Ovary (tissue), 9 donors: ENCODE data around the gene LRFN2. TPM values are rescaled to one million over a fixed set of nuclear protein-coding genes. Genes with fewer than 3 reads are reported as not detected.

Experiments
- DNase-seq, 5 donors: peaks; one replicate each; pipeline ENCODE4 v3.0.0-alpha.2; 2019 to 2020
- H3K27ac ChIP-seq, 2 donors: fragments of 200-600 bp; one replicate each; pipeline versions ENCODE4 v1.5.1 to v1.8.0; 2019 to 2022
- H3K27me3 ChIP-seq: fragments of 200-600 bp; one replicate; pipeline ENCODE4 v1.8.0; 2022
- H3K36me3 ChIP-seq: fragments of 200-600 bp; sonication (generic); one replicate; pipeline ENCODE4 v1.5.1; 2019
- H3K4me1 ChIP-seq: one replicate; pipeline ENCODE4 v1.8.1; 2013; ENCODE audit warnings: mild to moderate bottlenecking, moderate library complexity; ENCODE audit not compliant: insufficient read depth
- H3K4me3 ChIP-seq: fragments of 200-600 bp; sonication (generic); one replicate; pipeline ENCODE4 v1.5.1; 2017
- H3K9me3 ChIP-seq, 2 donors: fragments of 200-600 bp in 1 of 2; sonication (generic) in 1 of 2; one replicate each; pipeline versions ENCODE4 v1.5.1 to v1.8.1; 2013 to 2019; ENCODE audit warnings: mild to moderate bottlenecking in 1 of 2, moderate library complexity in 1 of 2
- CTCF ChIP-seq, 3 donors: fragments of 450-650 bp in 2 of 3; fragments of 200-600 bp in 1 of 3; IDR thresholded peaks; one replicate each; pipeline versions ENCODE4 v1.5.1 to v1.8.0; 2016 to 2022; ENCODE audit warnings: antibody characterized with exemption in 3 of 3, mild to moderate bottlenecking in 1 of 3
- EP300 ChIP-seq: sonication (generic); formaldehyde crosslinking; IDR thresholded peaks from one replicate; pipeline ENCODE4 v1.6.1; 2017; ENCODE audit warnings: antibody characterized with exemption
- POLR2A ChIP-seq: fragments of 450-650 bp; IDR thresholded peaks from one replicate; pipeline ENCODE4 v1.6.1; 2017; ENCODE audit warnings: antibody characterized with exemption, mild to moderate bottlenecking, moderate library complexity
- WGBS, 3 donors: extraction: QIAGEN DNeasy Blood & Tissue Kit in 1 of 3; methylation state at CpG; one replicate each; pipeline versions ENCODE4 v1.1.5 to v1.1.7; 2013 to 2017; 5-methylcytosine and 5-hydroxymethylcytosine counted together
- intact Hi-C, 4 donors: fragments of 100-400 bp; cut with DNase I; formaldehyde crosslinking; loops; one replicate each; pipeline versions ENCODE4 v1.11.0 to v1.15.1; 2022 to 2023
- polyA plus RNA-seq, 2 donors: library from polyadenylated mRNA; stranded (reverse); fragments of 200-250 nt in 1 of 2; fragments of 350-450 nt in 1 of 2; fragmentation: Illumina TruSeq in 1 of 2; extraction: RNeasy Lipid Tissue Mini Kit (QIAGEN cat#74804) in 1 of 2; gene quantifications; one replicate each; pipeline ENCODE4 v1.2.3, GENCODE V29; 2013 to 2014
- total RNA-seq, 7 donors: library from RNA; depleted of rRNA in 2 of 7; stranded (reverse); fragments of >200 nt in 2 of 7; fragmentation: NEBNext Ultra II Directional in 3 of 7; extraction: Animal tissue kit (Norgen Biotek cat#: 25700) in 3 of 7; gene quantifications; one replicate each; pipeline versions ENCODE4 v1.1.0 to v1.2.4, GENCODE V29; 2016 to 2023
- donor health status: DM: no; HTN: no; CAD: no; lungs with moderate emphysema.
- donor health status: DM: no; HTN: no; CAD: no.
- donor health status: Bipolar disorder and iron deficiency.
- donor health status: DM: yes; HTN: yes; CAD: no.
- donor health status: DM: no; HTN: no; CAD: no.
- donor health status: DM: yes; HTN: yes; CAD: no.

LRFN2 gene
- total and polyA plus RNA-seq, 9 donors, result 0.10 to 2.2 (median 0.66) TPM

DNA sequence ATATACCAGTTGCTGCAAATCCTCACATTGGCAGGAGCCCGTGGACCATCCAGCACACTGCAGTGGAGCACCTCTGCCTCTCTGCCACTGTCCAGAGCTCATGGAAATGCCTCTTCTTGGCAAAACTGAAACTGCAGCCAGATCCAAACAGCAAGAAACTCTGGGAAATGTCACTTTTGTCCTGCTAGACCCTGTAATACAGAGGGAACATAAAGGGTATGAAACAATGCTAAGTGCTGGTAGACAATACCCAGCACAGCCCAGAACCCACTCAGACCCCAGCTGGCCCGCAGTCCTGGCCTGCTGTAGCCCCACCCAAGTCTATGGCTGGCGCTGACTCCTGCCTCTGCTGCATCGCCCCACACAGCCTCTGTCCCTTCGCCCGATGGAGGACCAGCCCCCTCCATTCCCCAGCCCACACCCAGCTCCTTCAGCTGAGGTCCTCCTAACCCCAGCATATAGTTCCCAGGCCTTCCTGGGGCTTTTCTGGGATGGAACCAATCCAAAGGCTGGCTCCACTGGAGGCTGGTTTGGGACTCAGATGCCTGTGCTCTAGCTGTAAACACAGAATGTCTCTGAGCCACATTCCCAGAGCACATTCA, 242.5 kb downstream of the LRFN2 start:
- DNase-seq, result no peak
- Histone ChIP-seq H3K36me3 (no peaks in the 10 kb centered on the region), H3K4me1 (no peaks in the 10 kb centered on the region), H3K9me3 (no peaks in the 10 kb centered on the region), H3K27me3 (no peaks in the 10 kb centered on the region), H3K27ac (no peak overlapping the region), H3K4me3 (no peak overlapping the region)
- no peak for TF ChIP-seq EP300
- TF ChIP-seq CTCF (IDR thresholded peaks at IDR 0.05), result no peak
- TF ChIP-seq POLR2A, result no peak
- 83 to 84% (median 83%) methylated on average over 6 of the region's 6 CpGs for WGBS, 3 donors
- intact Hi-C loops, result no loop called here

GRCh38 chr6:40343877-40344565, 243.1 kb downstream of the LRFN2 start:
- TF ChIP-seq CTCF (IDR thresholded peaks at IDR 0.05) (no peak), POLR2A (no peak), EP300 (no peak)
- Histone ChIP-seq H3K27me3 (no peaks in the 10 kb centered on the region), H3K36me3 (no peaks in the 10 kb centered on the region), H3K9me3 (no peaks in the 10 kb centered on the region), H3K27ac (no peak overlapping the region), H3K4me1 (no peaks in the 10 kb centered on the region), H3K4me3 (no peak overlapping the region)
- DNase-seq, result no peak
- WGBS, 3 donors, result 71 to 82% (median 74%) methylated on average over 7 of the region's 7 CpGs
- intact Hi-C loops, result no loop called here

DNA sequence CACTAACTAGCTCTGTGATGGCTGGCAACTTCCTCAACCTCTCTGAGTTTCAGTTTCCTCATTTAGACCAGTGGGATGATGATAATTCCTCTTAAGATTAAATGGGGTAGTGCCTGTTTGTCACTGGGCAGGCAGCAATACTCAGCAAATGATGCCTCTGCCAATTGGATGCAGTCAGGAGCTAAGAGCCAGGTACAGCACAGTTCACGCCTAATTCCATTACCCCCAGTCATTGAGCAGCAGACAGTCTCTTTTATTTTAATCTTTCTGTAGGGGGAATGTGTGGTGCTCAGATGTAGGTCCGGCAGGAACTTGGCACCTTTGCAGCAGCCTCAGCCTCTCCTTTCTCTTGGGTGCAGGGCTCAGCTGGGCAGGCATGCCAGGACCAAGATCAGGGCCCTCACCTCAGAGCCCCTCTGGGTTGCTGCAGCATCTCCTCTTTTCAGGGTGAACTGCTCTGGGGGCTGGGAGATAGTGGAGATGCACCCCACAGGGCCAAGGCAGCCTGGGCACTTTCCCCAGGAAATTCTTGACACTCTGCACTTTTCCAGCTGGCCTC, 243.8 kb downstream of the LRFN2 start:
- Histone ChIP-seq H3K27me3 (no peaks in the 10 kb centered on the region), H3K4me1 (no peaks in the 10 kb centered on the region), H3K27ac (no peak overlapping the region), H3K4me3 (no peak overlapping the region), H3K9me3 (no peaks in the 10 kb centered on the region), H3K36me3 (no peaks in the 10 kb centered on the region)
- intact Hi-C loops, result no loop called here
- 58 to 74% (median 66%) methylated on average over 2 of the region's 2 CpGs for WGBS, 3 donors
- TF ChIP-seq POLR2A (no peak), CTCF (IDR thresholded peaks at IDR 0.05) (no peak), EP300 (no peak)
- no peak for DNase-seq

- Histone ChIP-seq H3K27me3 (no peaks in the 10 kb centered on the region), H3K9me3 (no peaks in the 10 kb centered on the region), H3K4me3 (no peak overlapping the region), H3K4me1 (no peaks in the 10 kb centered on the region), H3K27ac (no peak overlapping the region), H3K36me3 (no peaks in the 10 kb centered on the region)
- WGBS, 3 donors, result 76 to 82% (median 77%) methylated on average over 6 of the region's 6 CpGs
- DNase-seq, result no peak
- TF ChIP-seq CTCF (IDR thresholded peaks at IDR 0.05) (no peak), EP300 (no peak), POLR2A (no peak)
- intact Hi-C loops, result no loop called here
These were observed 244.4 kb downstream of the LRFN2 start for GRCh38 chr6:40342723-40343122.
